Neuronal stem cell (in vitro differentiated cells): ENCODE measurements around the gene MBNL3.

Experiments
- DNase-seq: peaks from one replicate; pipeline ENCODE4 v3.0.0-alpha.2; 2013; ENCODE audit warnings: low spot score
- H2AFZ ChIP-seq: one replicate; pipeline ENCODE4 v1.6.1; 2013; ENCODE audit warnings: mild to moderate bottlenecking, low read length, inconsistent platforms
- H2AK5ac ChIP-seq: 2 replicates; pipeline ENCODE4 v1.6.1; 2013; ENCODE audit warnings: low read depth, mild to moderate bottlenecking, inconsistent platforms, low read length, moderate library complexity, mixed read lengths
- H2BK120ac ChIP-seq: 2 replicates; pipeline ENCODE4 v1.6.1; 2013; ENCODE audit warnings: low read depth, mild to moderate bottlenecking, inconsistent platforms, low read length, moderate library complexity, mixed read lengths
- H2BK12ac ChIP-seq: one replicate; pipeline ENCODE4 v1.6.1; 2013; ENCODE audit warnings: low read length, inconsistent platforms
- H2BK15ac ChIP-seq: 2 replicates; pipeline ENCODE4 v1.6.1; 2013; ENCODE audit warnings: mild to moderate bottlenecking, low read length, inconsistent platforms, mixed read lengths
- H2BK5ac ChIP-seq: one replicate; pipeline ENCODE4 v1.6.1; 2013; ENCODE audit warnings: inconsistent platforms, mild to moderate bottlenecking, low read length, moderate library complexity
- H3K14ac ChIP-seq: one replicate; pipeline ENCODE4 v1.6.1; 2013; ENCODE audit warnings: low read length, inconsistent platforms
- H3K18ac ChIP-seq: 2 replicates; pipeline ENCODE4 v1.6.1; 2013; ENCODE audit warnings: low read length, inconsistent platforms
- H3K23ac ChIP-seq: 2 replicates; pipeline ENCODE4 v1.6.1; 2013; ENCODE audit warnings: low read depth, mild to moderate bottlenecking, mixed read lengths, low read length, inconsistent platforms; ENCODE audit not compliant: poor library complexity
- H3K27ac ChIP-seq: replicated peaks from 3 replicates; pipeline ENCODE4 v1.5.1; 2013; ENCODE audit warnings: low read length, inconsistent platforms
- H3K27me3 ChIP-seq, 3 experiments: 2 replicates each; pipeline ENCODE4 v1.6.1; 2013; ENCODE audit warnings: low read length in 3 of 3, mild to moderate bottlenecking in 2 of 3, inconsistent platforms in 1 of 3, low read depth in 1 of 3, mixed read lengths in 1 of 3, moderate library complexity in 1 of 3; ENCODE audit not compliant: control insufficient read depth in 3 of 3, insufficient read depth in 3 of 3
- H3K36me3 ChIP-seq, 2 donors: replicated peaks in 1 of 2; 2 replicates each; pipeline ENCODE4 v1.6.1; 2013; ENCODE audit warnings: low read length in 2 of 2; ENCODE audit not compliant: control insufficient read depth in 2 of 2, insufficient read depth in 2 of 2
- H3K4ac ChIP-seq: 2 replicates; pipeline ENCODE4 v1.6.1; 2013; ENCODE audit warnings: inconsistent platforms, mild to moderate bottlenecking, low read length, moderate library complexity
- H3K4me1 ChIP-seq, 2 donors: 1 replicate in 1 of 2; 2 replicates in 1 of 2; pipeline ENCODE4 v1.6.1; 2013; ENCODE audit warnings: low read length in 2 of 2, low read depth in 1 of 2; ENCODE audit not compliant: control insufficient read depth in 2 of 2, insufficient read depth in 1 of 2
- H3K4me2 ChIP-seq: one replicate; pipeline ENCODE4 v1.6.1; 2013; ENCODE audit warnings: mild to moderate bottlenecking, low read length, inconsistent platforms; ENCODE audit not compliant: insufficient read depth, poor library complexity, severe bottlenecking
- H3K4me3 ChIP-seq, 2 donors: 2 replicates each; pipeline ENCODE4 v1.5.1; 2013; ENCODE audit warnings: low read length in 2 of 2, mild to moderate bottlenecking in 2 of 2, inconsistent platforms in 1 of 2, moderate library complexity in 1 of 2
- H3K79me1 ChIP-seq: one replicate; pipeline ENCODE4 v1.6.1; 2013; ENCODE audit warnings: low read depth, mild to moderate bottlenecking, inconsistent platforms, low read length, moderate library complexity
- H3K9ac ChIP-seq: one replicate; pipeline ENCODE4 v1.6.1; 2013; ENCODE audit warnings: mild to moderate bottlenecking, low read depth, low read length, inconsistent platforms; ENCODE audit not compliant: poor library complexity
- H3K9me3 ChIP-seq, 2 donors: replicated peaks in 1 of 2; 2 replicates each; pipeline versions ENCODE3 to v1.6.1; 2013; ENCODE audit warnings: low read length in 2 of 2, mild to moderate bottlenecking in 2 of 2, inconsistent platforms in 1 of 2, low read depth in 1 of 2, mixed read lengths in 1 of 2, moderate library complexity in 1 of 2; ENCODE audit not compliant: control insufficient read depth in 2 of 2, insufficient read depth in 1 of 2
- H4K8ac ChIP-seq: one replicate; pipeline ENCODE4 v1.6.1; 2013; ENCODE audit warnings: low read depth, mild to moderate bottlenecking, inconsistent platforms, low read length, moderate library complexity
- H4K91ac ChIP-seq: one replicate; pipeline ENCODE4 v1.6.1; 2013; ENCODE audit warnings: low read length, low read depth, mild to moderate bottlenecking, inconsistent platforms; ENCODE audit not compliant: poor library complexity
- WGBS, 2 donors: extraction: QIAGEN DNeasy Blood & Tissue Kit; methylation state at CpG; one replicate each; pipeline ENCODE4 v1.1.7; 2013; ENCODE audit warnings: missing lambda C conversion rate in 2 of 2, mixed read lengths in 1 of 2; ENCODE audit not compliant: insufficient read length in 2 of 2, insufficient replicate concordance in 1 of 2; ENCODE audit errors: extremely low coverage in 2 of 2; 5-methylcytosine and 5-hydroxymethylcytosine counted together

MBNL3 gene

DNA sequence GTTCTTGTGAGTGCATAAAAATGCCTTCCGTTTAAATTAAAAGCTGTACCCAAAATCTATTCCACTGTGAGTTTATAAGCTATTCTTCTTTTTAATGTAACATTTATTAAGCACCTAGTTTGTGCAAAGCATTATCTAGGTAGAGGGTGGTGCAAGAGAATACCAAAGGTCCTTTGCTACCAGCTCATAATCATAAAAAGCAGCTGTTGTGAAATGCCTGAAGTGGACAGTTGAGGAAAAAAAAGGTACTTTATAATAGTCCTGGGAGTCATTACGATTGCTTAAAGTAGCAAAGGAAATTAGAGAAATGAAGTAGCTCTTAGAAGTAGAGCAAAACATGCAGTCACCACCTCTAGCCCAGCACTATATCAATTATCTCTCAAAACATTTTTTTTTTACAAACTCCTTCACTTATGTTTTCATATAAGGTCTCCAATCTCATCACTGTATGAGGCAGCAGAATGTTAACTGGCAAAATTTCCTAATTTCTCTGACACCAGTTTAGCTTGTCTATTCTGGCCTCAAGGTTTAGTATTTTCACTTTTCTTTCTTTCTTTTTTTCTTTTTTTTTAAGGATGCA, 2.1 kb downstream of the MBNL3 start:
- no peak overlapping the region for H4K91ac ChIP-seq
- H4K8ac ChIP-seq: no peak overlapping the region
- H2BK12ac ChIP-seq: no peak overlapping the region
- H2BK5ac ChIP-seq: no peak overlapping the region
- H3K23ac ChIP-seq: no peak overlapping the region
- H2BK15ac ChIP-seq: no peak overlapping the region
- H3K4me2 ChIP-seq: no peak overlapping the region
- H3K9me3 ChIP-seq: no peaks in the 10 kb centered on the region
- no peak overlapping the region for H3K4ac ChIP-seq
- WGBS, 2 donors: no CpG with 5 or more reads among the region's 2 CpGs
- H2AK5ac ChIP-seq: no peak overlapping the region
- no peak for DNase-seq
- H3K9ac ChIP-seq: no peak overlapping the region
- H3K14ac ChIP-seq: no peak overlapping the region
- no peaks in the 10 kb centered on the region for H3K36me3 ChIP-seq
- no peak overlapping the region for H3K4me3 ChIP-seq
- peaks cover 0 to 8% (median 0%) of the 10 kb centered on the region in 3 experiments for H3K27me3 ChIP-seq
- H2BK120ac ChIP-seq: no peak overlapping the region
- H3K79me1 ChIP-seq: no peaks in the 10 kb centered on the region
- peaks cover 1 to 20% of the 10 kb centered on the region in 2 donors for H3K4me1 ChIP-seq
- H3K18ac ChIP-seq: no peak overlapping the region
- H2AFZ ChIP-seq: no peak overlapping the region
- H3K27ac ChIP-seq: no peak overlapping the region

DNA sequence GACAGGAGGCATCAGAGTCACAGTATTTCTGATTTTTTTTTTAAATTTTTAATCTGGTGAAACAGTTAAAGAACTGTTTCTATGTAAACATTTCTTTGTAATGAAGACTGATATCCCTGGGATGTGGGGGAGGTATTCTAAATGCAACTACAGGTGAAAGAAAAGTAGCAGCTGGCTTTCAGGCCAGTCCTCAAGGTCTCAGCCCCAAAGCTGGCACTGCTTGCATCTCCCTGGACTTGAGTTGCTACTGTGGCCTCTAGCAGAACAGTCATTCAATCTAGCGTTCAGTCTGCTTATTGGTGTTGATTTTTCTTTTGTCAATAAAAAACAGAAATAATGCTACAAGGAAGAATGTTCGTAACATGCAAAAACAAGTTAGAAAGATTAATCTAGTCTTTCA, 4.9 kb downstream of the MBNL3 start:
- no peak overlapping the region for H3K4me2 ChIP-seq
- DNase-seq: no peak
- no peaks in the 10 kb centered on the region for H3K9me3 ChIP-seq
- H3K4ac ChIP-seq: no peak overlapping the region
- no peak overlapping the region for H3K9ac ChIP-seq
- no peak overlapping the region for H2BK15ac ChIP-seq
- H2BK12ac ChIP-seq: no peak overlapping the region
- no peak overlapping the region for H3K14ac ChIP-seq
- no peaks in the 10 kb centered on the region for H3K79me1 ChIP-seq
- no peak overlapping the region for H3K27ac ChIP-seq
- no peak overlapping the region for H2BK5ac ChIP-seq
- H4K91ac ChIP-seq: no peak overlapping the region
- no peak overlapping the region for H3K18ac ChIP-seq
- H3K4me3 ChIP-seq: no peak overlapping the region
- H2AFZ ChIP-seq: no peak overlapping the region
- no peaks in the 10 kb centered on the region for H3K27me3 ChIP-seq
- H2AK5ac ChIP-seq: no peak overlapping the region
- H3K4me1 ChIP-seq: peaks cover 2 to 17% of the 10 kb centered on the region in 2 donors
- H3K23ac ChIP-seq: no peak overlapping the region
- H4K8ac ChIP-seq: no peak overlapping the region
- no peak overlapping the region for H2BK120ac ChIP-seq
- H3K36me3 ChIP-seq: no peaks in the 10 kb centered on the region
- no CpG with 5 or more reads among the region's 2 CpGs for WGBS, 2 donors

DNA sequence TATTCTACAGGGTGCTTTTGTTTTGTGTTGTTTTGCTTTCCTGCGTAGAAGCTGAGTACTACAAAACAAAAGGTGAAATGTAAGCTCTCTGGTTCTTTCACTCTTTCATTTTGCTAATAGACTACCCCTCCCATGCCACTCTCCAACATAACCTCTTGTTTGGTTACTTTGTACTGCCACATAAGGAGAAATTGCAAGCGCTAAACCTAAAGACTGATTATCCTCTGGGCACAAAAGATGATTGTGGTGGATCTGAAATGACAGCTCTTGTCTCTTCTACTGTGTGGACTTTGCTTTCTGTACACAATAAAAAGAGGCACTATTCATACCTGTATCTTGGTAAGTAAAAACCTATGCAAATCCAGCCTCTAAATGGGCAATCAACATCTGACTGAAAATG, 5.3 kb downstream of the MBNL3 start:
- Histone ChIP-seq H3K4ac (no peak overlapping the region), H3K9ac (no peak overlapping the region), H4K8ac (no peak overlapping the region), H3K14ac (no peak overlapping the region), H2BK5ac (no peak overlapping the region), H2BK120ac (no peak overlapping the region), H3K27ac (no peak overlapping the region), H2AK5ac (no peak overlapping the region), H3K4me1 (peaks cover 2 to 17% of the 10 kb centered on the region in 2 donors), H3K4me3 (no peak overlapping the region), H3K23ac (no peak overlapping the region), H3K79me1 (no peaks in the 10 kb centered on the region), H2BK12ac (no peak overlapping the region), H3K27me3 (no peaks in the 10 kb centered on the region), H3K4me2 (no peak overlapping the region), H3K36me3 (no peaks in the 10 kb centered on the region), H2BK15ac (no peak overlapping the region), H3K18ac (no peak overlapping the region), H2AFZ (no peak overlapping the region), H3K9me3 (no peaks in the 10 kb centered on the region), H4K91ac (no peak overlapping the region)
- DNase-seq: no peak
- WGBS, 2 donors: no CpG with 5 or more reads among the region's 2 CpGs

DNA sequence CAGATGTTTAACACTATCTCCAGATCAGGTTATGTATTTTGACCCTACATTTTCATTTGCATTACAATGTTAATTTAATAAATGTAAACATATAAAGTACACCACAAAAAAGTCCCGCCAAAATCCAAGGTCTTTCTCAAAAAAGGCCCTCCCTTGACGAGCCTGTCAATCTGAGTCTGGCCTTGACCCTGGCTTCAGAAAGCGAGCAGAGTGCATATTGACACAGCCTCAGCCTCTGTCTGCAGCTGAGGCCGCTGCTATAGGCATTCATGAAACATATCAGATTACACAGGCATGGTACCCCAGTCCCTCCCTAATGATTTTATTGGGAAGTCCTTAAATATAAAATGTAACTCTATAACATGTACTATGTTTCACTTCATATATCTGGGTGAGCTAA, 6.2 kb downstream of the MBNL3 start:
- Histone ChIP-seq H2BK5ac (no peak overlapping the region), H3K79me1 (no peaks in the 10 kb centered on the region), H3K23ac (no peak overlapping the region), H2AFZ (no peak overlapping the region), H4K91ac (no peak overlapping the region), H3K27ac (no peak overlapping the region), H2AK5ac (no peak overlapping the region), H3K27me3 (no peaks in the 10 kb centered on the region), H2BK12ac (no peak overlapping the region), H3K4ac (no peak overlapping the region), H3K14ac (no peak overlapping the region), H3K9me3 (no peaks in the 10 kb centered on the region), H4K8ac (no peak overlapping the region), H3K9ac (no peak overlapping the region), H2BK15ac (no peak overlapping the region), H3K18ac (no peak overlapping the region), H3K4me1 (peaks cover 2 to 17% of the 10 kb centered on the region in 2 donors), H3K4me3 (no peak overlapping the region), H3K4me2 (no peak overlapping the region), H2BK120ac (no peak overlapping the region), H3K36me3 (no peaks in the 10 kb centered on the region)
- WGBS, 2 donors: no CpG with 5 or more reads among the region's 4 CpGs
- no peak for DNase-seq
